Measurements from ENCODE around the gene VSTM5.
A peak's percentile ranks its signal among the peaks of the same experiment; 100 is the strongest.
"Not testable (repeated sequence)": the region's sequence is repeated elsewhere in the genome, so short reads cannot be mapped to it uniquely, and the experiment has no call there.

VSTM5 gene

GRCh38 chr11:93796441-93797231, 53.8 kb downstream of the VSTM5 start:
- no peak for DNase-seq (ENCODE audit: low read depth)

- no peak for DNase-seq (ENCODE audit: low read depth)
Measured at GRCh38 chr11:93791493-93791892, 58.9 kb downstream of the VSTM5 start.

GRCh38 chr11:93784935-93785360, 65.5 kb downstream of the VSTM5 start:
- no peak for DNase-seq (ENCODE audit: low read depth)

- peak; percentile 86 for DNase-seq (ENCODE audit: low read depth)
Measured at GRCh38 chr11:93784145-93784934, 66.1 kb downstream of the VSTM5 start, which contains the start of gene MED17. MED17 (plus strand) TSS chr11:93784282; CDS start chr11:93784514, 232 bp downstream.

GRCh38 chr11:93783765-93784144, 66.7 kb downstream of the VSTM5 start:
- DNase-seq (ENCODE audit: low read depth): no peak

GRCh38 chr11:93783362-93783761, 67.1 kb downstream of the VSTM5 start:
- DNase-seq (ENCODE audit: low read depth): no peak

- DNase-seq (ENCODE audit: low read depth): no peak
Measured at GRCh38 chr11:93775289-93775688, 75.1 kb downstream of the VSTM5 start.

- not testable (repeated sequence) for DNase-seq (ENCODE audit: low read depth)
Measured at GRCh38 chr11:93774560-93774959, 75.9 kb downstream of the VSTM5 start.

GRCh38 chr11:93773601-93774200, 76.7 kb downstream of the VSTM5 start:
- DNase-seq (ENCODE audit: low read depth): no peak

GRCh38 chr11:93773045-93773477, 77.4 kb downstream of the VSTM5 start:
- DNase-seq (ENCODE audit: low read depth): no peak

GRCh38 chr11:93772123-93772522, 78.3 kb downstream of the VSTM5 start:
- no peak for DNase-seq (ENCODE audit: low read depth)

- no peak for DNase-seq (ENCODE audit: low read depth)
Measured at GRCh38 chr11:93770160-93770559, 80.3 kb downstream of the VSTM5 start.

Measured in stimulated activated CD4-positive, alpha-beta T cell treated with anti-CD3 and anti-CD28 coated beads, Interleukin-2, amount 100 ng/mL, for 4 hours (primary cell).